Measurements from ENCODE around the gene ADAM33.

The ADAM33 gene

GRCh38 chr20:3645309-3646066 lies 36.3 kb downstream of the ADAM33 start:
- no peak for DNase-seq

DNA sequence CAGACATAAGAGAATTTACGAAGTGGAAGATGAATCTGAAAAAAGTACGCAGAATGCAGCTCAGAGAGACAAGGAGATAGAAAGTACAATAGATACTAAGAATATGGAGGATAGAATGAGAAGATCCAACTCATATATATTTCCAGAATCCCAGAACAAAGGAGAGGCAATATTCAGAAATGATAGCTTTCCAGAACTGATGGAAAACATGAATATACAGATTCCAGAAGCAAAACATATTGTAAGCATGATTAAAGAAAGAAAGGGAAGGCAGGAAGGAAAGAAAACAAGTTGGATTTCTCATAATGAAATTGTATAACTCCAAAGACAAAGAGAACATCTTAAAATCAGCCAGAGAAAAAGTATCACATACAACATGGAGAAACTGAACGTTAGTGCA lies 41.6 kb downstream of the ADAM33 start:
- DNase-seq, result no peak

DNA sequence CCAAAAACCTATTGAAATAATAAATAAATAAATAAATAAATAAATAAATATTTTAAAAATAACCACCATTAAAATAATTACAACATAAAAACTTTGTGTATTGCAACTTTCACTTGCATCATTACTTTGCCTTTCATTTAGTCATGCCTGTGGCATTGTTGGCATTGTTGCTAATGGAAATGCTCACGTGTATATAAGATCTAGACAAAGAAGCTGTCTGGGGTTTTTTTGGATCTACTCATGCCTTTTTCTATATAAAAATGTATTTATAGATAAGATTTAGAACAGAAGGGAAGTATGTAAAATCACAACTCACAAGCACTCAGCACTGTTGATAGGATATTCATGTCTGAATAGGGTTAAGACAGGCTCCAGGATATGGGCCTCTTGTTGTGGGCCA lies 46.5 kb downstream of the ADAM33 start:
- no peak for DNase-seq

DNA sequence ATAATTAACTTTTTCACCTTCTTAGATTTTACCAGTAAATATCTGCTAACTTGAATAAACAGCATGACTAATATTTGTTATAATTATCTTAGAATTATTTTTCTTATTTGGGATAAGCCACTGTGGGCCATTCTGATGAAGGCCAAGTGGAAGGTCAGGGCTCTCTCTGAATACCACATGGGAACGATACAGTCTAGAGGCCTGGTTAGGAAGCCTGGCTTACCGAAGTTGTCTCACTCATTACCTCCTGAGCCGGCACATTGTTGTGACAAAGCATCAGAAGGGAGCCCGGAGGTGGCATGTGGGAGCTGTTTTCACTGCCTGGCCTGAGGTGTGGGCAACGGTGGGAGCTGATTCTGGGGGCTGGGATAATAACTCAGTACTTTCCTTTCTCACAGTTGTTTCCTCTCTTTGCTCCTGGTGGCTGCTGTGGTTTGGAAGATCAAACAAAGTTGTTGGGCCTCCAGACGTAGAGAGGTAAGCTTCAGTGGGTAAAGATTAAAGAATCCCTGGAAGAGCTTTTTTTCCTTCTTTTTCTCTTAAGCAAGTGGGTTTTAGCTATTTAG lies 47.8 kb downstream of the ADAM33 start:
- no peak for DNase-seq

DNA sequence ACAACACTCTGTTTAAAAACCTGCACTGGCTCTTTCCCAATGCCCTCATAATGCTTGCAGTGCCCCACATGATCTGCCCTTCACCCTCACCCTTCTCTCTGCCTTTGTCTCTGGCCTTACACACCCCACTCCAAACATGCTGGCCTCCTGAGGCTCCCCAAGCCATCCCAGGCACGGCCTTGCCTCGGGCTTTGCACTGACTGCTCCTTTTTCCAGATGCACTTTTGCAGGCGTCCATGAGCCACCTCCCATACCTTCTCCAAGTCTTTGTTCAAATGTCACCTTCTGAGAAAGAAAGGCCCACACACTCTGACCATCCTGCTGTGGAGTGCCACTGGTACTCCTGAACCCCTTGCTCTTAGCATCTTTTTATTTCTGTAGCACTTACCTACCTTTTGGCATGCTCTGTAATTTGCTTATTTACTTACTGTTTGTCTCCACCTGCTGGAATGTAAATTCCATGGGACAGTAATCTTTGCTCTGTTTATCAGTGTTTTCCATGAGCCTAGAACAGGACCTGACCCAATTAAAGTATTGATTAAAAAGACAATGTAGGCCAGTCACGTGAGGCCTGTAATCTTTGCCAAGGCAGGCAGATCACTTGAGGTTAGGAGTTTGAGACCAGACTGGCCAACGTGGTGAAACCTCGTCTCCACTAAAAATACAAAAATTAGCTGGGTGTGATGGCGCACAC lies 49.4 kb downstream of the ADAM33 start:
- DNase-seq, result peak; percentile 49

GRCh38 chr20:3631534-3631933 lies 50.3 kb downstream of the ADAM33 start:
- DNase-seq, result no peak

DNA sequence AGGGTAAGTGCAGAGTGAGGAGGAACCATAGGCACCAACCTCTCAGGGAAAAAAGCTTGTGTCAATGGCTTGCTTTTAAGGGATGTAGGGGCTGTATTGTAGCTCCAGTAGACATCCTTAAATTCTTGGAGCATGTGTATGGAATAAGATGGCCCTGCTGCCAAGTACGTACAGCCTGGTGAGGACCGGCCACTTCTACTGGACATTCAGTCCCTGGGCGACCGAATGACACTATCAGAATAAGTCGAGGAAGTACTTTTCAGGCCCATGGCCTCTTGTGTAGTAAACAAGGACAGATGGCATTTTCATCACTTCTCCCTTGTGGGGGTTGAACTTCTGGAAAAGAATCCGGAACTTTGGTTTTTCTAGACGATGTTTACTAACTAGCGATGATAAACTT lies 51.4 kb downstream of the ADAM33 start:
- no peak for DNase-seq

- no peak for DNase-seq
These were observed 51.9 kb downstream of the ADAM33 start for GRCh38 chr20:3629893-3630292.

GRCh38 chr20:3628502-3629314 lies 53.1 kb downstream of the ADAM33 start:
- no peak for DNase-seq

GRCh38 chr20:3627476-3627875 lies 54.3 kb downstream of the ADAM33 start:
- no peak for DNase-seq

DNA sequence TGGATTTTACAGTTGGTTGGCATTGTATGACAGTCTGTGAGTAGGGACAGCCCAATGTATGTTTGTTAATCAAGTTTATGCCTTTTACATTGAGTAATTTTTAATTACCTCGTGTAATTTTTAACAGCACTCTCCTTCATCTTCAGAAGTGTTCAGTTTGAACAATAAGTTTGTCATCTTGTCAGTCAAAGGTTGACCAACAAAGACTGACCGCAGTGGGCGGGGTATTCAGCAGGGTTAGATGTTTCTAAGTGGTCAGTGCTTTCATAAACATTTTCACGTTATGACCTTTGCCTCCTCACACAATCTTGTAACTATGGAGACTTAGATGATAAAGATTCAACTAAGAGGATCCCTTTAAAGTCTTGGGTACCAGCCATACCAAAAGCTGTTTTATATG lies 59.4 kb downstream of the ADAM33 start:
- DNase-seq, result no peak

GRCh38 chr20:3621111-3621510 lies 60.7 kb downstream of the ADAM33 start:
- no peak for DNase-seq

Data from hematopoietic multipotent progenitor cell treated with erythropoietin and hydrocortisone succinate and interleukin-3 and kit ligand, for 6 days (in vitro differentiated cells).